Neuronal stem cell (in vitro differentiated cells): ENCODE measurements around the gene RALGAPA2.

ENCODE experiments used
- DNase-seq: peaks from one replicate; pipeline ENCODE4 v3.0.0-alpha.2; 2013; ENCODE audit warnings: low spot score
- H2AFZ ChIP-seq: one replicate; pipeline ENCODE4 v1.6.1; 2013; ENCODE audit warnings: mild to moderate bottlenecking, low read length, inconsistent platforms
- H2AK5ac ChIP-seq: 2 replicates; pipeline ENCODE4 v1.6.1; 2013; ENCODE audit warnings: low read depth, mild to moderate bottlenecking, inconsistent platforms, low read length, moderate library complexity, mixed read lengths
- H2BK120ac ChIP-seq: 2 replicates; pipeline ENCODE4 v1.6.1; 2013; ENCODE audit warnings: low read depth, mild to moderate bottlenecking, inconsistent platforms, low read length, moderate library complexity, mixed read lengths
- H2BK12ac ChIP-seq: one replicate; pipeline ENCODE4 v1.6.1; 2013; ENCODE audit warnings: low read length, inconsistent platforms
- H2BK15ac ChIP-seq: 2 replicates; pipeline ENCODE4 v1.6.1; 2013; ENCODE audit warnings: mild to moderate bottlenecking, low read length, inconsistent platforms, mixed read lengths
- H2BK5ac ChIP-seq: one replicate; pipeline ENCODE4 v1.6.1; 2013; ENCODE audit warnings: inconsistent platforms, mild to moderate bottlenecking, low read length, moderate library complexity
- H3K14ac ChIP-seq: one replicate; pipeline ENCODE4 v1.6.1; 2013; ENCODE audit warnings: low read length, inconsistent platforms
- H3K18ac ChIP-seq: 2 replicates; pipeline ENCODE4 v1.6.1; 2013; ENCODE audit warnings: low read length, inconsistent platforms
- H3K23ac ChIP-seq: 2 replicates; pipeline ENCODE4 v1.6.1; 2013; ENCODE audit warnings: low read depth, mild to moderate bottlenecking, mixed read lengths, low read length, inconsistent platforms; ENCODE audit not compliant: poor library complexity
- H3K27ac ChIP-seq: replicated peaks from 3 replicates; pipeline ENCODE4 v1.5.1; 2013; ENCODE audit warnings: low read length, inconsistent platforms
- H3K27me3 ChIP-seq, 3 experiments: 2 replicates each; pipeline ENCODE4 v1.6.1; 2013; ENCODE audit warnings: low read length in 3 of 3, mild to moderate bottlenecking in 2 of 3, inconsistent platforms in 1 of 3, low read depth in 1 of 3, mixed read lengths in 1 of 3, moderate library complexity in 1 of 3; ENCODE audit not compliant: control insufficient read depth in 3 of 3, insufficient read depth in 3 of 3
- H3K36me3 ChIP-seq, 2 donors: replicated peaks in 1 of 2; 2 replicates each; pipeline ENCODE4 v1.6.1; 2013; ENCODE audit warnings: low read length in 2 of 2; ENCODE audit not compliant: control insufficient read depth in 2 of 2, insufficient read depth in 2 of 2
- H3K4ac ChIP-seq: 2 replicates; pipeline ENCODE4 v1.6.1; 2013; ENCODE audit warnings: inconsistent platforms, mild to moderate bottlenecking, low read length, moderate library complexity
- H3K4me1 ChIP-seq, 2 donors: 1 replicate in 1 of 2; 2 replicates in 1 of 2; pipeline ENCODE4 v1.6.1; 2013; ENCODE audit warnings: low read length in 2 of 2, low read depth in 1 of 2; ENCODE audit not compliant: control insufficient read depth in 2 of 2, insufficient read depth in 1 of 2
- H3K4me2 ChIP-seq: one replicate; pipeline ENCODE4 v1.6.1; 2013; ENCODE audit warnings: mild to moderate bottlenecking, low read length, inconsistent platforms; ENCODE audit not compliant: insufficient read depth, poor library complexity, severe bottlenecking
- H3K4me3 ChIP-seq, 2 donors: 2 replicates each; pipeline ENCODE4 v1.5.1; 2013; ENCODE audit warnings: low read length in 2 of 2, mild to moderate bottlenecking in 2 of 2, inconsistent platforms in 1 of 2, moderate library complexity in 1 of 2
- H3K79me1 ChIP-seq: one replicate; pipeline ENCODE4 v1.6.1; 2013; ENCODE audit warnings: low read depth, mild to moderate bottlenecking, inconsistent platforms, low read length, moderate library complexity
- H3K9ac ChIP-seq: one replicate; pipeline ENCODE4 v1.6.1; 2013; ENCODE audit warnings: mild to moderate bottlenecking, low read depth, low read length, inconsistent platforms; ENCODE audit not compliant: poor library complexity
- H3K9me3 ChIP-seq, 2 donors: replicated peaks in 1 of 2; 2 replicates each; pipeline versions ENCODE3 to v1.6.1; 2013; ENCODE audit warnings: low read length in 2 of 2, mild to moderate bottlenecking in 2 of 2, inconsistent platforms in 1 of 2, low read depth in 1 of 2, mixed read lengths in 1 of 2, moderate library complexity in 1 of 2; ENCODE audit not compliant: control insufficient read depth in 2 of 2, insufficient read depth in 1 of 2
- H4K8ac ChIP-seq: one replicate; pipeline ENCODE4 v1.6.1; 2013; ENCODE audit warnings: low read depth, mild to moderate bottlenecking, inconsistent platforms, low read length, moderate library complexity
- H4K91ac ChIP-seq: one replicate; pipeline ENCODE4 v1.6.1; 2013; ENCODE audit warnings: low read length, low read depth, mild to moderate bottlenecking, inconsistent platforms; ENCODE audit not compliant: poor library complexity
- WGBS, 2 donors: extraction: QIAGEN DNeasy Blood & Tissue Kit; methylation state at CpG; one replicate each; pipeline ENCODE4 v1.1.7; 2013; ENCODE audit warnings: missing lambda C conversion rate in 2 of 2, mixed read lengths in 1 of 2; ENCODE audit not compliant: insufficient read length in 2 of 2, insufficient replicate concordance in 1 of 2; ENCODE audit errors: extremely low coverage in 2 of 2; 5-methylcytosine and 5-hydroxymethylcytosine counted together

The RALGAPA2 gene

GRCh38 chr20:20604357-20604756 lies 108.1 kb downstream of the RALGAPA2 start:
- Histone ChIP-seq H3K4me1 (no peaks in the 10 kb centered on the region), H2BK5ac (no peak overlapping the region), H4K8ac (no peak overlapping the region), H3K14ac (no peak overlapping the region), H3K4me2 (no peak overlapping the region), H2BK15ac (no peak overlapping the region), H3K36me3 (peaks cover 3 to 13% of the 10 kb centered on the region in 2 donors), H3K9me3 (no peaks in the 10 kb centered on the region), H3K23ac (no peak overlapping the region), H2BK120ac (no peak overlapping the region), H2AK5ac (no peak overlapping the region), H2AFZ (no peak overlapping the region), H3K27me3 (no peaks in the 10 kb centered on the region), H2BK12ac (no peak overlapping the region), H3K27ac (no peak overlapping the region), H3K4me3 (no peak overlapping the region), H3K18ac (no peak overlapping the region), H3K4ac (no peak overlapping the region), H3K9ac (no peak overlapping the region), H3K79me1 (no peaks in the 10 kb centered on the region), H4K91ac (no peak overlapping the region)
- no peak for DNase-seq
- WGBS, 2 donors, result no CpG with 5 or more reads among the region's 4 CpGs

- no peak overlapping the region for H2AFZ ChIP-seq
- H2BK120ac ChIP-seq, result no peak overlapping the region
- no peak overlapping the region for H4K8ac ChIP-seq
- H4K91ac ChIP-seq, result no peak overlapping the region
- no peak for DNase-seq
- H3K27me3 ChIP-seq, result no peaks in the 10 kb centered on the region
- no peak overlapping the region for H3K4me3 ChIP-seq
- H3K9ac ChIP-seq, result no peak overlapping the region
- no peak overlapping the region for H3K4ac ChIP-seq
- H3K9me3 ChIP-seq, result peaks cover 0 to 1% of the 10 kb centered on the region in 2 donors
- peaks cover 4 to 21% of the 10 kb centered on the region in 2 donors for H3K36me3 ChIP-seq
- no peaks in the 10 kb centered on the region for H3K4me1 ChIP-seq
- H3K18ac ChIP-seq, result no peak overlapping the region
- WGBS, 2 donors, result no CpG with 5 or more reads among the region's 5 CpGs
- H2BK12ac ChIP-seq, result no peak overlapping the region
- no peak overlapping the region for H3K23ac ChIP-seq
- no peaks in the 10 kb centered on the region for H3K79me1 ChIP-seq
- H3K4me2 ChIP-seq, result no peak overlapping the region
- H3K14ac ChIP-seq, result no peak overlapping the region
- no peak overlapping the region for H2BK15ac ChIP-seq
- no peak overlapping the region for H2AK5ac ChIP-seq
- H2BK5ac ChIP-seq, result no peak overlapping the region
- no peak overlapping the region for H3K27ac ChIP-seq
These were observed 109.0 kb downstream of the RALGAPA2 start for GRCh38 chr20:20603339-20603990.

GRCh38 chr20:20597966-20598365 lies 114.5 kb downstream of the RALGAPA2 start:
- H2BK15ac ChIP-seq, result no peak overlapping the region
- no peak overlapping the region for H2BK5ac ChIP-seq
- peaks cover 0 to 2% of the 10 kb centered on the region in 2 donors for H3K9me3 ChIP-seq
- no peak overlapping the region for H3K14ac ChIP-seq
- no CpG with 5 or more reads among the region's 2 CpGs for WGBS, 2 donors
- no peak overlapping the region for H2BK120ac ChIP-seq
- H4K91ac ChIP-seq, result no peak overlapping the region
- H3K79me1 ChIP-seq, result no peaks in the 10 kb centered on the region
- peaks cover 5 to 21% of the 10 kb centered on the region in 2 donors for H3K36me3 ChIP-seq
- no peak overlapping the region for H2BK12ac ChIP-seq
- H3K4ac ChIP-seq, result no peak overlapping the region
- H3K23ac ChIP-seq, result no peak overlapping the region
- H3K4me1 ChIP-seq, result no peaks in the 10 kb centered on the region
- H3K27me3 ChIP-seq, result no peaks in the 10 kb centered on the region
- no peak overlapping the region for H3K18ac ChIP-seq
- no peak overlapping the region for H3K4me2 ChIP-seq
- no peak overlapping the region for H3K9ac ChIP-seq
- no peak overlapping the region for H2AK5ac ChIP-seq
- no peak overlapping the region for H3K27ac ChIP-seq
- no peak for DNase-seq
- no peak overlapping the region for H3K4me3 ChIP-seq
- H2AFZ ChIP-seq, result no peak overlapping the region
- no peak overlapping the region for H4K8ac ChIP-seq

- no CpG with 5 or more reads among the region's 1 CpG for WGBS, 2 donors
- Histone ChIP-seq H4K91ac (no peak overlapping the region), H3K27ac (no peak overlapping the region), H3K9me3 (peaks cover 0 to 2% of the 10 kb centered on the region in 2 donors), H2BK5ac (no peak overlapping the region), H2BK120ac (no peak overlapping the region), H3K23ac (no peak overlapping the region), H3K4ac (no peak overlapping the region), H2AK5ac (no peak overlapping the region), H2AFZ (no peak overlapping the region), H3K14ac (no peak overlapping the region), H2BK12ac (no peak overlapping the region), H3K9ac (no peak overlapping the region), H3K36me3 (peaks cover 5 to 28% of the 10 kb centered on the region in 2 donors), H3K27me3 (no peaks in the 10 kb centered on the region), H3K18ac (no peak overlapping the region), H4K8ac (no peak overlapping the region), H2BK15ac (no peak overlapping the region), H3K4me3 (no peak overlapping the region), H3K4me1 (no peaks in the 10 kb centered on the region), H3K79me1 (no peaks in the 10 kb centered on the region), H3K4me2 (no peak overlapping the region)
- peak; percentile 5 for DNase-seq
These were observed 118.3 kb downstream of the RALGAPA2 start for GRCh38 chr20:20594171-20594530.
